HepG2 (cell line): ENCODE results near the gene TSHZ2. TPM values are rescaled to one million over a fixed set of nuclear protein-coding genes. Genes with fewer than 3 reads are reported as not detected.
A peak's percentile ranks its signal among the peaks of the same experiment; 100 is the strongest.

ENCODE experiments used
- ATM ChIP-seq: fragments of 450-650 bp; IDR thresholded peaks from 2 replicates; pipeline ENCODE4 v1.7.1; 2017; ENCODE audit warnings: mild to moderate bottlenecking, borderline replicate concordance
- CCAR2 ChIP-seq: fragments of 200-400 bp; formaldehyde crosslinking; optimal IDR thresholded peaks from 2 replicates; pipeline ENCODE3; 2018; ENCODE audit warnings: low read depth, mild to moderate bottlenecking, low read length, moderate library complexity
- EEA1 ChIP-seq: sonication (generic); formaldehyde crosslinking; IDR thresholded peaks from 2 replicates; pipeline ENCODE4 v1.5.1; 2020; ENCODE audit warnings: mild to moderate bottlenecking, missing genetic modification reagents, borderline replicate concordance
- ERF ChIP-seq: IDR thresholded peaks from 2 replicates; pipeline ENCODE4 v1.6.1; 2018; ENCODE audit warnings: missing biosample characterization, missing genetic modification reagents
- FOXK2 ChIP-seq: fragments of 450-650 bp; IDR thresholded peaks from 2 replicates; pipeline ENCODE4 v1.6.1; 2016
- GFI1 ChIP-seq: sonication (generic); formaldehyde crosslinking; IDR thresholded peaks from 2 replicates; pipeline ENCODE4 v1.5.0; 2020; ENCODE audit warnings: missing genetic modification reagents, mild to moderate bottlenecking, borderline replicate concordance
- HNRNPL ChIP-seq: fragments of 200-400 bp; formaldehyde crosslinking; IDR thresholded peaks from 2 replicates; pipeline ENCODE4 v1.6.1; 2017; ENCODE audit warnings: mild to moderate bottlenecking, low read depth, low read length
- JARID2 ChIP-seq: sonication (generic); formaldehyde crosslinking; IDR thresholded peaks from 2 replicates; pipeline ENCODE4 v1.8.1; 2023; ENCODE audit warnings: missing genetic modification reagents, inconsistent platforms; ENCODE audit not compliant: insufficient replicate concordance
- KDM6A ChIP-seq: IDR thresholded peaks from 2 replicates; pipeline ENCODE4 v1.6.1; 2016; ENCODE audit warnings: low read depth
- MEIS2 ChIP-seq: sonication (generic); formaldehyde crosslinking; IDR thresholded peaks from 2 replicates; pipeline ENCODE4 v1.9.0; 2021; ENCODE audit warnings: mild to moderate bottlenecking, missing genetic modification reagents
- RBM39 ChIP-seq: fragments of 200-400 bp; formaldehyde crosslinking; IDR thresholded peaks from one replicate; pipeline ENCODE4 v1.6.1; 2018; ENCODE audit warnings: antibody characterized with exemption, mild to moderate bottlenecking, low read depth, low read length; ENCODE audit not compliant: poor library complexity, severe bottlenecking
- SIN3A ChIP-seq: IDR thresholded peaks from 2 replicates; pipeline ENCODE4 v1.6.1; 2011; ENCODE audit warnings: low read depth, mild to moderate bottlenecking, control low read depth, low read length, borderline replicate concordance
- ZFAT ChIP-seq: sonication (generic); formaldehyde crosslinking; conservative IDR thresholded peaks from 2 replicates; pipeline ENCODE4 v1.8.1; 2023; ENCODE audit warnings: missing genetic modification reagents, inconsistent platforms
- ZNF10 ChIP-seq: sonication (generic); formaldehyde crosslinking; IDR thresholded peaks from 2 replicates; pipeline ENCODE4 v1.4.0; 2020; ENCODE audit warnings: mild to moderate bottlenecking, low read depth, missing genetic modification reagents, borderline replicate concordance
- ZNF180 ChIP-seq: sonication (generic); formaldehyde crosslinking; IDR thresholded peaks from 2 replicates; pipeline ENCODE4 v1.4.0; 2020; ENCODE audit warnings: low read depth, missing genetic modification reagents, borderline replicate concordance
- ZNF24 ChIP-seq: fragments of 450-650 bp; IDR thresholded peaks from 2 replicates; pipeline ENCODE4 v1.6.1; 2017; ENCODE audit warnings: antibody characterized with exemption, mild to moderate bottlenecking
- ZNF251 ChIP-seq: sonication (generic); formaldehyde crosslinking; IDR thresholded peaks from 2 replicates; pipeline ENCODE4 v1.9.0; 2021; ENCODE audit warnings: mild to moderate bottlenecking, missing genetic modification reagents
- ZNF549 ChIP-seq: sonication (generic); formaldehyde crosslinking; IDR thresholded peaks from 2 replicates; pipeline ENCODE4 v1.5.0; 2020; ENCODE audit warnings: missing genetic modification reagents
- ZNF703 ChIP-seq: sonication (generic); formaldehyde crosslinking; IDR thresholded peaks from 2 replicates; pipeline ENCODE4 v1.5.1; 2020; ENCODE audit warnings: missing genetic modification reagents, mild to moderate bottlenecking, moderate library complexity, borderline replicate concordance
- polyA plus RNA-seq, 8 experiments: library from polyadenylated mRNA; depleted of rRNA in 3 of 8; stranded (reverse) in 7 of 8; unstranded in 1 of 8; fragments of >200 nt; fragmentation: Illumina TruSeq in 4 of 8; extraction: Trizol in 4 of 8; gene quantifications; 2 replicates each; pipeline versions ENCODE4 v1.2.1 to v1.2.3, GENCODE V29; 2011 to 2016; ENCODE audit warnings: low read depth in 4 of 8, missing spikeins in 1 of 8, mixed read lengths in 1 of 8; ENCODE audit not compliant: insufficient read depth in 1 of 8
- total RNA-seq, 5 experiments: library from RNA; depleted of rRNA; stranded (reverse); fragments of >200 nt; fragmentation: Illumina TruSeq; extraction: Trizol; gene quantifications; 2 replicates each; pipeline ENCODE4 v1.2.3, GENCODE V29; 2016; ENCODE audit warnings: low read depth in 1 of 5
- TF ChIP-seq, protein P1 (sequence below): sonication (generic); formaldehyde crosslinking; IDR thresholded peaks from 2 replicates; pipeline ENCODE4 v1.9.0; 2021; ENCODE audit warnings: missing genetic modification reagents, borderline replicate concordance
- TF ChIP-seq, protein P2 (sequence below): sonication (generic); formaldehyde crosslinking; conservative IDR thresholded peaks from 2 replicates; pipeline ENCODE4 v1.4.0; 2020; ENCODE audit warnings: missing genetic modification reagents
- TF ChIP-seq, protein P3 (sequence below): sonication (generic); formaldehyde crosslinking; IDR thresholded peaks from 2 replicates; pipeline ENCODE4 v1.8.1; 2023; ENCODE audit warnings: mild to moderate bottlenecking, inconsistent platforms, moderate library complexity, missing genetic modification reagents, borderline replicate concordance

TSHZ2 gene
- total and polyA plus RNA-seq, 2 of the 13 experiments (the other 11 are each of a cell fraction or from before 2014, with no cell fraction given) = 0.01 TPM; not detected in 1

DNA sequence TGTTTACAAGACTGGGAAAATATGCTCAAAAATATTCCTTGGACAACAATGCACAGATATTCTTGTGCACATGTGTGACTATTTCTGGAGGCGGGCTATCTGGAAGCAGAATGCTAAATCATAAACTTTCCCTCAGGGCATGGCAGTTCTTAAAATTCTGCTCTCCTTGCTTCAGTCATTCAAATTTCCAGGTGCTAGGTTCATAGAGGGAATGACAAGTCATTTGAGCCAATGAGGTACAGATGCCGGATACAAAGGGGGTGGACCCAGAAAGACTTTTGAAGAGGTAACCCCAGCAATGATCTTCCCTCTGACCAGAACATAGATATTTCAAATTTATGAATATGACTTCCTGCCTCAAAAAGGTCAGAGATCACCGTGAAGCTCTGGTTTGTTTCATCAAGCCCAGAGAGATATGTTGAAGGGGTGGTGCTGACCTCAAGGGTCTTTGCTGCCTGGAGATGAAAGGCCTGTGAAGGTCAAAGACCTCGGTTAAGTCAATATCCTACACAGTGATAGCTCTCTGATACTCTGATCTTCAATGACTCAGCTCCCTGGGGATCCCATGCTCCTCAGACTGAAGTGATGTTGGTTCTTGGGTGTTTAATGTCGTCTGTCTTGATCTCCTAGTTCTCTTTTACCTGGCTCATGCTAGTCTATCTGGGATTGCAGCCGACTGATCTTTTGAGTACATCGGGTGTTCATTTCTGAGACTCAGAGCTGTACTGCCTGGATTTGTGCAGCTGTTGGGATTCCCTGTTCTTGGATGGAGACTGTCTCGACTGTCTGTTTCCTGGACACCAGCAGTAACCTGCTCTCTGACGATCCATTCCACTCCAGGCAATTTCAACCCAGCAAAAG is 47.5 kb upstream of the TSHZ2 start (continued):
- TF ChIP-seq, protein P1, sequence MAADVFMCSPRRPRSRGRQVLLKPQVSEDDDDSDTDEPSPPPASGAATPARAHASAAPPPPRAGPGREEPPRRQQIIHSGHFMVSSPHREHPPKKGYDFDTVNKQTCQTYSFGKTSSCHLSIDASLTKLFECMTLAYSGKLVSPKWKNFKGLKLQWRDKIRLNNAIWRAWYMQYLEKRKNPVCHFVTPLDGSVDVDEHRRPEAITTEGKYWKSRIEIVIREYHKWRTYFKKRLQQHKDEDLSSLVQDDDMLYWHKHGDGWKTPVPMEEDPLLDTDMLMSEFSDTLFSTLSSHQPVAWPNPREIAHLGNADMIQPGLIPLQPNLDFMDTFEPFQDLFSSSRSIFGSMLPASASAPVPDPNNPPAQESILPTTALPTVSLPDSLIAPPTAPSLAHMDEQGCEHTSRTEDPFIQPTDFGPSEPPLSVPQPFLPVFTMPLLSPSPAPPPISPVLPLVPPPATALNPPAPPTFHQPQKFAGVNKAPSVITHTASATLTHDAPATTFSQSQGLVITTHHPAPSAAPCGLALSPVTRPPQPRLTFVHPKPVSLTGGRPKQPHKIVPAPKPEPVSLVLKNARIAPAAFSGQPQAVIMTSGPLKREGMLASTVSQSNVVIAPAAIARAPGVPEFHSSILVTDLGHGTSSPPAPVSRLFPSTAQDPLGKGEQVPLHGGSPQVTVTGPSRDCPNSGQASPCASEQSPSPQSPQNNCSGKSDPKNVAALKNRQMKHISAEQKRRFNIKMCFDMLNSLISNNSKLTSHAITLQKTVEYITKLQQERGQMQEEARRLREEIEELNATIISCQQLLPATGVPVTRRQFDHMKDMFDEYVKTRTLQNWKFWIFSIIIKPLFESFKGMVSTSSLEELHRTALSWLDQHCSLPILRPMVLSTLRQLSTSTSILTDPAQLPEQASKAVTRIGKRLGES (CRISPR knock-in tag) = peak; percentile 19; the same call in 1 of the 2 replicates
- TF ChIP-seq ZNF24 (no peak; the same call in 1 of the 2 replicates), ERF (peak; percentile 98), ZNF703 (CRISPR knock-in tag) (peak; percentile 83), JARID2 (CRISPR knock-in tag) (no peak), ZNF180 (CRISPR knock-in tag) (no peak), FOXK2 (no peak), EEA1 (no peak), GFI1 (peak; percentile 95), ATM (no peak), SIN3A (no peak), HNRNPL (no peak), RBM39 (no peak), ZNF549 (CRISPR knock-in tag) (no peak), ZNF251 (CRISPR knock-in tag) (no peak), CCAR2 (peak; percentile 93), MEIS2 (CRISPR knock-in tag) (peak; percentile 95), ZNF10 (CRISPR knock-in tag) (no peak), KDM6A (CRISPR knock-in tag) (peak; percentile 90), ZFAT (CRISPR knock-in tag) (no peak)
- TF ChIP-seq, protein P2, sequence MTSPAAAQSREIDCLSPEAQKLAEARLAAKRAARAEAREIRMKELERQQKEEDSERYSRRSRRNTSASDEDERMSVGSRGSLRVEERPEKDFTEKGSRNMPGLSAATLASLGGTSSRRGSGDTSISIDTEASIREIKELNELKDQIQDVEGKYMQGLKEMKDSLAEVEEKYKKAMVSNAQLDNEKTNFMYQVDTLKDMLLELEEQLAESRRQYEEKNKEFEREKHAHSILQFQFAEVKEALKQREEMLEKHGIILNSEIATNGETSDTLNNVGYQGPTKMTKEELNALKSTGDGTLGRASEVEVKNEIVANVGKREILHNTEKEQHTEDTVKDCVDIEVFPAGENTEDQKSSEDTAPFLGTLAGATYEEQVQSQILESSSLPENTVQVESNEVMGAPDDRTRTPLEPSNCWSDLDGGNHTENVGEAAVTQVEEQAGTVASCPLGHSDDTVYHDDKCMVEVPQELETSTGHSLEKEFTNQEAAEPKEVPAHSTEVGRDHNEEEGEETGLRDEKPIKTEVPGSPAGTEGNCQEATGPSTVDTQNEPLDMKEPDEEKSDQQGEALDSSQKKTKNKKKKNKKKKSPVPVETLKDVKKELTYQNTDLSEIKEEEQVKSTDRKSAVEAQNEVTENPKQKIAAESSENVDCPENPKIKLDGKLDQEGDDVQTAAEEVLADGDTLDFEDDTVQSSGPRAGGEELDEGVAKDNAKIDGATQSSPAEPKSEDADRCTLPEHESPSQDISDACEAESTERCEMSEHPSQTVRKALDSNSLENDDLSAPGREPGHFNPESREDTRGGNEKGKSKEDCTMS (CRISPR knock-in tag) = no peak
- TF ChIP-seq, protein P3, sequence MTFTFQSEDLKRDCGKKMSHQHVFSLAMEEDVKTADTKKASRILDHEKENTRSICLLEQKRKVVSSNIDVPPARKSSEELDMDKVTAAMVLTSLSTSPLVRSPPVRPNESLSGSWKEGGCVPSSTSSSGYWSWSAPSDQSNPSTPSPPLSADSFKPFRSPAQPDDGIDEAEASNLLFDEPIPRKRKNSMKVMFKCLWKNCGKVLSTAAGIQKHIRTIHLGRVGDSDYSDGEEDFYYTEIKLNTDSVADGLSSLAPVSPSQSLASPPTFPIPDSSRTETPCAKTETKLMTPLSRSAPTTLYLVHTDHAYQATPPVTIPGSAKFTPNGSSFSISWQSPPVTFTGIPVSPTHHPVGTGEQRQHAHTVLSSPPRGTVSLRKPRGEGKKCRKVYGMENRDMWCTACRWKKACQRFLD (CRISPR knock-in tag) = no peak
